Sigmoid colon (tissue), 3 donors: ENCODE measurements around the gene RAX2.

ENCODE experiments used
- CTCF ChIP-seq, 4 experiments: fragments of 450-650 bp in 3 of 4; fragments of 200-600 bp in 1 of 4; IDR thresholded peaks; one replicate each; pipeline ENCODE4 v1.5.1; 2016 to 2019; ENCODE audit warnings: antibody characterized with exemption in 4 of 4, mild to moderate bottlenecking in 3 of 4, moderate library complexity in 2 of 4
- POLR2A ChIP-seq, 2 donors: fragments of 450-650 bp; IDR thresholded peaks; one replicate each; pipeline ENCODE4 v1.6.1; 2016; ENCODE audit warnings: antibody characterized with exemption in 2 of 2, mild to moderate bottlenecking in 2 of 2, moderate library complexity in 2 of 2

GRCh38 chr19:3819989-3820388, 48.0 kb upstream of the RAX2 start:
- no peak for TF ChIP-seq CTCF (IDR thresholded peaks at IDR 0.05)
- no peak for TF ChIP-seq POLR2A (IDR thresholded peaks at IDR 0.05)
